TTC549 (cell line): Measurements from ENCODE around the gene CD302.
"Not testable (repeated sequence)": the region's sequence is repeated elsewhere in the genome, so short reads cannot be mapped to it uniquely, and the experiment has no call there.

Source experiments
- FAIRE-seq: peaks from 2 replicates; lab custom pipeline; 2012; peaks lifted over from hg19 to GRCh38; lab: Jason Lieb, UNC

The CD302 gene

DNA sequence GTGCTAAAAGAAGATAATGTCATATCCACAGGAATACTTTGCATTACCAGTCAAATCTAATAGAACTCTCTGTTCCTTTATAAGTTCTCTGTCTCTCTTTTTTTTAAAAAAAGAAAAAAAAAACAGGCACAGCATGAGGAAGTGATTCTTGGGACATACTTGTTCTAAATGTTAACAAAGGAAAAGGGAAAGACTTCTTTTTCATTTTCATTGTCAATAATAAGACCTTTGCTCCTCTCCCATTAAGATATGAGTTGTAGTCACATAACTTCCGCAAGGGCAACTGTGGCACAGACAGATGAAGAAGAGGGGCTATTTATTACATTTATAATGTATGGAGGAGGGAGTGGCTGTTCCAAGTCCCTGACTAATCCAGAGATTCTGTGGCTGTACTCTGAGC lies 4.7 kb downstream of the CD302 start:
- no peak for FAIRE-seq

DNA sequence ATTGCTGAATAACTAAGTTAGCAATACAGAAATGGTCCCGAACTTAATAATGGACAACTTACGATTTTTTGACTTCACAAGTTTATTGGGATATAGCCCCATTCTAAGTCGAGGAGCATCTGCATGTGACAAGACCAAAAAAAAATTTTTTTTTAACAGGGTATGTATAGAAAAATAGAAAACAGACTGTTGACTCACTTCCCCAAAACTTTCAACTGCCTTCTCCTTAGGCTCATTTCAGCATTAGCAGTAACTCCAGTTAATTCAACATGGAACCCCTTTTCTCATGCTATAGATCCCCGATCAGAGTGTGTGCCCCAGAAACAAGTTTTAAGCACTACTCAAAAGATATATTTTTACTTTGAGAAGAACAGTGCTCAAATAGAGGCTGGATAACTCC lies 5.4 kb downstream of the CD302 start:
- FAIRE-seq = no peak

DNA sequence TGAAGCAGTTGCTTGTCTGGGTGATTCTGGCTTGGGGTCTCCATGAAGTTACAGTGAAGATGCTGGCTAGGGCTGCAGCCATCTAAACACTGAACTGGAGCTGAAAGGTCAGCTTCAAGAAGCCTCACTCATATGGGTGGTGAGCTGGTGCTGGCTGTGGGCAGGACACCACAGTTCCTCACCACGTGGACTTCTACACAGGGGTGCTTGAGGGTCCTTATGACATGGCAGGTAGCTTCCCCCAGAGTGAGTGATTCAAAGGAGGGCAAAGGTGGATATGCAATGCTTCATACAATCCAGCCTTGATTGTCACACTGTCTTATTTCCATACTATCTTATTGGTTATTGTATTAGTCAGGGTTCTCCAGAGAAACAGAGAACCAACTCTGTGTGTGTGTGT lies 6.0 kb downstream of the CD302 start:
- no peak for FAIRE-seq

DNA sequence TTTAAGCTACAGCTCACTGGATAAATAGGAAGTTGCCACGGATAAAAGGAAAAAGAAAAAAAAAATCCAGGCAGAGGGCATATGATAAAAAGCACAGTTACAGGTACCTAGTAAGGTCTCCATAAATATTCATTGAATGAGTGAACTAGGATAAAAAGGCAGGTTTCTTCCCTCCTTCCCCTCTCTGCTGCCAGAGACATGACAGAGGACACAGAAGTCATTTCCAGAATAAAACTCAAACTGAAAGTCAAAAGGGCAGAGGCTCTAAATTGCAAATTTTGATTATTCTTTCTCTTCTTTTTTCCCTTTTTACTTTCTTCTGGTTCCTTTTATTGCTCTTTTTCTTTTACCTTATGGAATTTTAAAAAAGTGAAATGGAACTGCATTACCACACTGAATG lies 7.7 kb downstream of the CD302 start:
- FAIRE-seq = no peak

- FAIRE-seq = no peak
These were observed 9.8 kb downstream of the CD302 start for GRCh38 chr2:159788253-159788652.

GRCh38 chr2:159787647-159788046 lies 10.4 kb downstream of the CD302 start:
- not testable (repeated sequence) for FAIRE-seq

- FAIRE-seq = peak; percentile 22
These were observed 11.1 kb downstream of the CD302 start for GRCh38 chr2:159786938-159787337.

DNA sequence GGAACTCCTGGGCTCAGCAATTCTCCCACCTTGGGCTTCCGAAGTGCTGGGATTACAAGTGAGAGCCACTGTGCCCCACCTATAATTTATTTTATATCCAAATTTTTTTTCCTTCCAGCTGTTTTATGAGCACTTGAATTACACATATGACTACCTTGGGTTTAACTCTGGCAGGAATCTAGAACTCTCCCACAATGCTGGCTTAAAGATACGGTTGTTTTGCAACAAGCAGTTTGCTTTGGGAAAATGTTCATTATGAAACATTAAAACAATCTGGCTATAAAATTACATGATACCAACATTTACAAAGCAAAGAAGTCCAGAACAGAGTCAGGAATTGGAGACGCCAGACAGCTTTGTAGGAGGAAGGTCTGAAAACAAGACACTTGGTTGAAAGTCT lies 12.8 kb downstream of the CD302 start:
- no peak for FAIRE-seq

GRCh38 chr2:159784744-159785143 lies 13.3 kb downstream of the CD302 start:
- FAIRE-seq = not testable (repeated sequence)

- FAIRE-seq = no peak
These were observed 14.5 kb downstream of the CD302 start for GRCh38 chr2:159783556-159783955.

DNA sequence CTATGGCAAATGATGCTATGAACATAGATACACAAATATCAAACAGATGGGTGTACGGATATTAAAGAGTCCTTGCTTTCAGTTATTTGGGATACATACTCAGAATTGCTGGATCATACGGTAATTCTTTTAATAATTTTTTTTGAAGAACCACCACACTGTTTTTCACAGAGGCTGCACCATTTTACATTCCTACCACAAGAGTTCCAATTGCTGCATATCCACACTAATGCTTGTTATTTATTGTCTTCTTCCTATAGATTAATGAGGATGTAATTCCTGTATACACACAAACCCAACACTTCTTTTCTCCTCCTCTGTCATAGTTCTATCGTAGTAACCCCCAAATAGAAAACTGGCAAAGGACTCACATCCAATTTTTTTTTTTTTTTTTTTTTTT lies 21.7 kb downstream of the CD302 start:
- no peak for FAIRE-seq

DNA sequence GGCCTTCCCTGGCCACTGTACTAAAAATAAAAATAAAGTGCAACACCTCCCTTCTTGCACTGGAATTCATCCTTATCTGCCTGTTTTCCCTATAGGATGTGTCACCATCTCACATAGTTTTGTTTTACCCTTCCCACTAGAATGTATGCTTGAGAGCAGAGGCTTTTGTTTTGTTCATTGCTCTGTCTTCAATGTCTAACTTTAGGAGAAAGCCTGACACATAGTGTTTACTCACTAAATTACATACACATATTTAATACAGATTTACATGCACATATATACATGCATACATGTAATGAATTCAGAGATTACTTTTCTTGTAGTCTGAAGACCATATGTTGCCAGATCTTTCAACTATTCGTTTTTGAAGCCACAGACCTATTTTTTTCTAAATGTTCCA lies 23.0 kb downstream of the CD302 start:
- no peak for FAIRE-seq

GRCh38 chr2:159774370-159774990 lies 23.5 kb downstream of the CD302 start:
- FAIRE-seq = no peak

- FAIRE-seq = no peak
These were observed 24.1 kb downstream of the CD302 start for GRCh38 chr2:159773886-159774285.

GRCh38 chr2:159773426-159773825 lies 24.6 kb downstream of the CD302 start:
- FAIRE-seq = no peak

DNA sequence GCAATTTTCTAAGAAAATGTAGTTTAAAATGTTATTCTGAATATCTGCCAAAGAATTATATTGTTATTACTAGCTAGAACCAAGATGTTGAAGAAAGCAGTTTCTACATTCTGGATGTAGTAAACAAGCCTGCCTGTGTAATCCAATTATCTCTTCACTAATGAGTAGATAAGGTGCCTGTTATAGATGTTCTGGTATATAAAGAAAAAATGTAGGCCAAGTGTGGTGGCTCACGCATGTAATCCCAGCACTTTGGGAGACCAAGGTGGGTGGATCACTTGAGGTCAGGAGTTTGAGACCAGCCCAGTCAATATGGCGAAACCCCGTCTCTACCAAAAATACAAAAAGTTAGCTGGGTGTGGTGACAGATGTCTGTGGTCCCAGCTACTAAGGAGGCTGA lies 28.9 kb downstream of the CD302 start:
- no peak for FAIRE-seq

GRCh38 chr2:159762075-159762474 lies 35.9 kb downstream of the CD302 start:
- no peak for FAIRE-seq

DNA sequence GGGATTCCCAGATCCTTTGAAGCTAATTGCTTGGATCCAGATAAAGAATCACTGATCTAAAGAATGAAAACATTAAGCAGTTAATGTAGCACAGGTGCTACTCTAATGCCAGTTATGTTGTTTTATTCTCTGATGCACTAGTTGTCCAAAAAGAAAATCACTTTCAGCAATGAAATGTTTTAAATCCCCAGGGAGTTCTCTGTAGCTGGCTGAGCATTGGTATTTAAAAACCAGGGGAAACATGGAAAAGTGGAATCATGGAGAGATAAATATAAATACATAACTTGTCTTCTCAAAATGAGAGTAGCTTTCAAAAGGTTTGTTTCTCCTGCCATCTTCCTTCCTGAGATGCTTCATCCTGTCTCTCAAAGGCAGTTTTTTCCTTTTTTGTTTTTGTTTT lies 37.7 kb downstream of the CD302 start:
- no peak for FAIRE-seq

DNA sequence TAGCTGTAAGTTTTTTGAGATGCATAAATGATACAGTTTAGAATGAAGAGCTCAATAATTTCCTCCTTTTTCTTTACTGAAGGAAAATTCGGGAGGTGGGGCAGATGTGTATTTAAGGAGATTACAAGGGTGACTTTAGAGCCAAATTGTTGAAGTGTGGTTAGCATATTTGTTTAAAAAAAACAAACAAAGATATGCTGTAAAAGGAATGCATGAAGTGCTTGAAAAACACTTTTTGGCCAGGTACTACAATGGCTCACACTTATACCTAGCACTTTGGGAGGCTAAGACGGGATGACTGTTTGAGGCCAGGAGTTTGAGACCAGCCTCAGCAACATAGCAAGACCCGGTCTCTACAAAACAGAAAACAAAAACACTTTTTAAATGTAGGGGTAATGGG lies 38.4 kb downstream of the CD302 start:
- FAIRE-seq = no peak

DNA sequence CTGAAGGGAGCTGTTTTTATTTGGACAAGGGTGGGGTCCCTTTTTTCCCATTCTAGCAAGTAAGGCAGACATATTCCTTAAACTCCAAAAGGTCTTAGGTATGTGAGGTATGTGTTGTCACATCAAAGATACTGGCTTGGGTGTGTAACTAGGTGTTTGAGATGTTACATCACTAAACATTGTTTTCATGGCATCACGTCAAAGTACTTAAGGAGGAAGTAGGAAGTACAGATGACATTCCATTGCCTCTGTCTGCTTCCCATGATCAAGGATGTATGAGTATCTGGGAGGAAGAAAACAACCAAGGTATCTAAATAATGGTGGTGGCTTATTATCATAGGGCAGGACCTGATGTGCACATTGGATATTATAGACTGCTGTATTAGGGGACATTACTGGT lies 39.3 kb downstream of the CD302 start:
- no peak for FAIRE-seq

- no peak for FAIRE-seq
These were observed 39.8 kb downstream of the CD302 start for GRCh38 chr2:159758239-159758638.

GRCh38 chr2:159755788-159756187 lies 42.2 kb downstream of the CD302 start:
- no peak for FAIRE-seq

DNA sequence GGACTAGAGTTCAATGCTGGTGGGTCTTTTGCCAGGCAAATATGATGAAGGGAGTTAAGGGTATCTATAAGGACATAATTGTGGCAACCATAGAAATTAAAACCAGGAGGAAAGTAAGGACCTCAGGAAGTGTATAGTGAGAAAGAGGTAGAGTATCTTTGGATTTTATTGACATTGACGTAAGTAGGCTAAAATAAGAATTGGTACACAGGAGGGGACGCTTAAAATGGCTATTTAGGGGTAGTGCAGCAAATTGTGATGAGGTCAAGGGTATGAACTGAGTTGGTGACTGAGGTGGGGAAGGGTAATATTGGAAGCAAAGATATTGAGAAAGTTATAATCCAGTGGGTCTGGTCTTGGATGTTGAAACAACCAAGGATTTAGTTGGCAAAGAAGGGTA lies 43.0 kb downstream of the CD302 start:
- FAIRE-seq = no peak

DNA sequence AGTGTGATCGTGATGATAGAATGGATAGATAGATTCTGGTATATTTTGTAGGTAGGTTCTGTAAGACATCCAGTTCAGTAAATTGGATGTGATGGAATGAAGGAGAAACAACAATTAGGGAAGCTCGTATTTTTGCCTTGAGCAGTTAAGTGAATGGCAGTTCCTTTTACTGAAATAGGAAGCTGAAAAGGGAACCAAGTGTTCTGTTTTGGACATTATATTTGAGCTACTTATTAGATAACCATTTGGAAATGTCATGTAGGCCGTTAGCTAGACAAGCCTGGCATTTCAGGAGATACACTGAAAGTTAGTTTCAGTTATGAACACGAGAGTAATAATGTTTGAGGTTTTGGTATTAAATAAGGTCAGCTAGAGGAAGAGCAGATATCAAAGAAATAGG lies 44.2 kb downstream of the CD302 start:
- FAIRE-seq = no peak

DNA sequence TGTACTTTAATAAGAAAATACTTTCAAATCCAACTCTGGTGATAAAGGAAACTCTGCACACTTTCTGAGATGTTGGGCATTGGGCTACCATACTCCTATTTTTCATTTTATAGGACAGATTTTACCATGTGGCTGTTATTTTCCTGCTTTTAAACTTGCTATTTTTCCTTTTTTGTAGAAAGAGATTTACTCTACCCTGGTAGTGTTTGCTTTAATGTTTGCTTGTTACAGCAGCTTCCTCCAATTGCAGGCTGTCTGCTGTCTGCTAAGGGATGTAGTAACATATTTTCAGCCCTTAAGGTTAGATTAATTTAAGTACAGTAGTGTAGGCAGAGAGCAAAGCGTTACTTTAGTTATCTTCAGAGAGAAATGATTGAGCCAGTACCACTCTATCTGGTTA lies 47.1 kb downstream of the CD302 start:
- FAIRE-seq = no peak
